Omental fat pad (tissue), 4 donors: Measurements from ENCODE around the gene NFKBIB. TPM values are rescaled to one million over a fixed set of nuclear protein-coding genes. Genes with fewer than 3 reads are reported as not detected.

ENCODE experiments used
- ATAC-seq: fragments of 150-250 bp; one replicate; pipeline ENCODE4 v1.9.1; 2016; ENCODE audit warnings: mild to moderate bottlenecking, moderate library complexity; ENCODE audit not compliant: low FRiP score
- DNase-seq: peaks from one replicate; pipeline ENCODE4 v3.0.0-alpha.2; 2019; ENCODE audit warnings: low spot score
- total RNA-seq, 4 donors: library from RNA; depleted of rRNA; stranded (reverse); fragments of >200 nt; gene quantifications; one replicate each; pipeline ENCODE4 v1.1.0, GENCODE V29; 2016
- TF ChIP-seq, protein P1 (sequence below), 3 donors: fragments of 450-650 bp; IDR thresholded peaks; one replicate each; pipeline ENCODE4 v1.5.1; 2016 to 2017; ENCODE audit warnings: antibody characterized with exemption in 3 of 3, mild to moderate bottlenecking in 3 of 3, moderate library complexity in 2 of 3

Gene NFKBIB
- total RNA-seq, 4 donors from 2014 or later: 19.6 to 30.9 (median 22.7) TPM

DNA sequence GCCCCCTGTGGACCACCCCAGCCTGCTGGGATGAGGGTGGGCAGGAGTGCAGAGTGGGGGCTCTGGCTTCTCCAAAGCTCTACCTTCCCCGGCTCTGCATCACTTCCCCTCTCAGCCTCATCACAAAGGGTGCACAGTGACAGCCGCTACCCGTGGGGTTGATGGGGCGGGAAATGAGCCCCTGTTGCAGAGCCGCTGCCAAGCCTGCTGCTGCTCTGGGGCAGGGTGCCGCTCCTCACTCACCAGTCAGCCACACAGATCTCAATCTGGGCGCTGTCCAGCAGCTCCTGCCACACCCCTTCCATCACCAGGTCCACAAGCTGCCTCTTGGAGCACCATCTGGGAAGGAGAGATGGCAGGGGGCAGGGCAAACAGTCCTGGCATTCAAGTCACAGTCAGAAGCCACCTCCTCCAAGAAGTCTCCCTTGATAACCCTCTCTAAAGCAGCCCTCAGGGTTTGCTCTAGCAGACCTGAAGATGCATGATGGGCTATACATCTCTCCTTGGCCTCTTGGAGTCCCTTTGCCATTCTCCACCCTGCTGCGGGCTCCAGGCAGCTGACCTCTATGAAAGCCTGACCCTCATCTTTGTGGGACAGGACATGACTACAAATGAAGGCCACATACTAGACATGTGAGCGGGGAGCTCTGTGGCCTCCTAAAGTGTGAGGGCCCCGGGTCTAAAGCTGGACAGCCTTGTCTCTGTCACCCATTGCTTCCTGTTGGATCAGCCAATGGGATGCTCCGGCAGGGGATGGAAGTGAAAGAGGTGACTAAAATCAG lies 46.7 kb downstream of the NFKBIB start:
- DNase-seq (no peak), ATAC-seq (no peak)
- TF ChIP-seq, protein P1, sequence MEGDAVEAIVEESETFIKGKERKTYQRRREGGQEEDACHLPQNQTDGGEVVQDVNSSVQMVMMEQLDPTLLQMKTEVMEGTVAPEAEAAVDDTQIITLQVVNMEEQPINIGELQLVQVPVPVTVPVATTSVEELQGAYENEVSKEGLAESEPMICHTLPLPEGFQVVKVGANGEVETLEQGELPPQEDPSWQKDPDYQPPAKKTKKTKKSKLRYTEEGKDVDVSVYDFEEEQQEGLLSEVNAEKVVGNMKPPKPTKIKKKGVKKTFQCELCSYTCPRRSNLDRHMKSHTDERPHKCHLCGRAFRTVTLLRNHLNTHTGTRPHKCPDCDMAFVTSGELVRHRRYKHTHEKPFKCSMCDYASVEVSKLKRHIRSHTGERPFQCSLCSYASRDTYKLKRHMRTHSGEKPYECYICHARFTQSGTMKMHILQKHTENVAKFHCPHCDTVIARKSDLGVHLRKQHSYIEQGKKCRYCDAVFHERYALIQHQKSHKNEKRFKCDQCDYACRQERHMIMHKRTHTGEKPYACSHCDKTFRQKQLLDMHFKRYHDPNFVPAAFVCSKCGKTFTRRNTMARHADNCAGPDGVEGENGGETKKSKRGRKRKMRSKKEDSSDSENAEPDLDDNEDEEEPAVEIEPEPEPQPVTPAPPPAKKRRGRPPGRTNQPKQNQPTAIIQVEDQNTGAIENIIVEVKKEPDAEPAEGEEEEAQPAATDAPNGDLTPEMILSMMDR (IDR thresholded peaks at IDR 0.05): no peak

GRCh38 chr19:38949580-38950367 lies 50.0 kb downstream of the NFKBIB start:
- ATAC-seq (peak; percentile 88), DNase-seq (peak; percentile 71)
- TF ChIP-seq, protein P1 (IDR thresholded peaks at IDR 0.05): no peak

DNA sequence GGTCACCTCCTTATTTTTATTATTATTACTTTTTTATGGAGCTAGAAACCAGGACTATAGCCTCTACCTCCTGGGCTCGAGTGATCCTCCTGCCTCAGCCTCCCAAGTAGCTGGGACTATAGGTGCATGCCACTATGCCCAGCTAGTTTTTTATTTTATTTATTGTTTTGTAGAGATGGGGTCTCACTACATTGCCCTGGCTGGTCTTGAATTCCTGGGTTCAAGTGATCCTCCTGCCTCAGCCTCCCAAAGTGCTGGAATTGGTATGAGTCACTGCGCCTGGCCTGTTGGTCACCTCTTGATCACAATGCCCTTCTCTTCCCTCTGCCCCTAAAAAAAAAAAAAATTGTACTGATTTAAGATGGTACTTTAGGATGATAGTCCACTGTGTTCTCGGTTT lies 51.4 kb downstream of the NFKBIB start:
- TF ChIP-seq, protein P1 (IDR thresholded peaks at IDR 0.05): no peak
- DNase-seq (no peak), ATAC-seq (no peak)

- TF ChIP-seq, protein P1 (IDR thresholded peaks at IDR 0.05): no peak
- peak; percentile 28 for ATAC-seq
- no peak for DNase-seq
Observed at GRCh38 chr19:38952395-38953165, 52.8 kb downstream of the NFKBIB start.

- no peak for ATAC-seq
- DNase-seq: no peak
- TF ChIP-seq, protein P1 (IDR thresholded peaks at IDR 0.05): no peak
Observed at GRCh38 chr19:38953677-38954076, 53.9 kb downstream of the NFKBIB start.

DNA sequence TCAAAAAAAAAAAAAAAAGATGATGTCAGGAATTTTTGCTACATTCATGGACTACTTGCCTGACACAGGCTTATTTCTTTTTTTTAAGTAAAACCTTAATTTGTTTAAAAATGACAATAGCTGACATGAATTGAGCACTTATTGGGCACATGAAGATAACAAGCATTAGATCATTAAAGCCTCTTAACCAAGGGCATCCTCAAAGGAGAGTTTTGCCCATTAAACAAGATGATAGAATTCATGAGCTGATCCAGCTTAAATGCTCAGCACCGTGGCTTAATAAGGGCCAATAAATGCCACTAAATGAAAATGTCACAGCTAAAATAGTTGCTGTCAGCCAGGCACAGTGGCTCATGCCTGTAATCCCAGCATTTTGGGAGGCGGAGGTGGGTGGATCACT lies 56.5 kb downstream of the NFKBIB start:
- TF ChIP-seq, protein P1 (IDR thresholded peaks at IDR 0.05): no peak
- ATAC-seq: no peak
- no peak for DNase-seq
